BJ (cell line): Measurements from ENCODE around the gene STX12. TPM values are rescaled to one million over a fixed set of nuclear protein-coding genes. Genes with fewer than 3 reads are reported as not detected.

Source experiments
- CTCF ChIA-PET: fragments of 350-600 bp; formaldehyde crosslinking; extraction: SDS; loops from one replicate; lab custom pipeline; 2021; ENCODE audit warnings: antibody characterized with exemption, inconsistent platforms; lab: Yijun Ruan, JAX
- POLR2A ChIA-PET: fragments of 300-600 bp; sonication (Branson Sonifier 250); formaldehyde crosslinking; extraction: SDS; loops from one replicate; lab custom pipeline; 2021; ENCODE audit warnings: antibody characterized with exemption; lab: Charles Lee
- DNase-seq: peaks from one replicate; pipeline ENCODE4 v3.0.0-alpha.2; 2011; ENCODE audit warnings: low read depth
- H3K27me3 ChIP-seq: 2 replicates; pipeline ENCODE4 v1.6.0; 2011; ENCODE audit warnings: low read length; ENCODE audit not compliant: control insufficient read depth, insufficient read depth
- H3K36me3 ChIP-seq: 2 replicates; pipeline ENCODE4 v1.5.1; 2011; ENCODE audit warnings: low read length; ENCODE audit not compliant: control insufficient read depth, insufficient read depth
- H3K4me3 ChIP-seq: 2 replicates; pipeline ENCODE4 v1.5.1; 2011; ENCODE audit warnings: low read depth, mild to moderate bottlenecking, control low read depth, low read length
- polyA plus RNA-seq: library from polyadenylated mRNA; depleted of rRNA; stranded (reverse); fragments of >200 nt; gene quantifications from 2 replicates; pipeline ENCODE4 v1.2.3, GENCODE V29; 2011
- TF ChIP-seq, protein P1 (sequence below): IDR thresholded peaks from 2 replicates; pipeline ENCODE4 v1.5.1; 2011; ENCODE audit warnings: low read depth, mild to moderate bottlenecking, control low read depth, inconsistent platforms, low read length, moderate library complexity; ENCODE audit not compliant: insufficient read depth

STX12 gene
- polyA plus RNA-seq, 1 experiment: 31.2 TPM

DNA sequence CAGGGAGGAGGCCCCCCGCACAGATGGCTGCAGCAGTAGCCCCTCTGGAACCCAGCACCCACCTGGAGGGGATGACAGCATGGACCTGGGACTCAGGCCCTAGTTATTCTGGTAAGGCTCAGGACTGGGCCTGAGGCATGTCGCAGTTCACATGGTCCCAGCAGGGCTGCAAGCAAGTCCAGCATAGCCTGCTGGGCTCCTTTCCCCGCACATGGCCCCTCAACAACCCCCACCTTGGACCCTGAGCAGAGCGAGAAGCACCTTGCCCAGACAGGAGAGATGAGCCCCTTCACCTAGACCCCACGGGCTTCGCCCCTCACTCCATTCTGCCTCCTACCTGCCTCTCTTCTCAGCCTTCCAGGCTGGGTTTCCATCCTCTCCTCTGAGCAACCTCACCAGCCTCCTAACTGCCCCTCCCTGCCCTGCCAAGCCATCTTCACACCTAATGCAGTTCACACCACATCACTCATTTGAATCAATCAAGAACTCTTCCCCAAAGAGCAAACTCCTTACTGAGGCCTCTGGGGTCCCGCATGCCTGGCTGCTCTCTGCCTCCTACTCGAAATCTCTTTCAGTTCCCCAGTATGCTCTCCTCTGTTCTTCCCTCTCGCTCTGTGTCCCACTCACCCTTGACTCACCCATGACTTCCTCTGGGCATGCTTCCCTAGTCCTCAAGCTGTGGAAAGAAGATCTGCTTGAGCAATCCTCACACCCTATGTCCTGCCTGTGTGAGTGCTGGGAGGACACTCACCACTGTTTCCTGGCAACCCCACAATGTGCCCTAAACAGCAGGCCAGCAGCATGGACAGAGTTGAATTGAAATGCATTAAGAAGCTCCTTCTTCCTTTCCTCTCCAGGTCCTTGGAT is 89.9 kb downstream of the STX12 start:
- no peaks in the 10 kb centered on the region for H3K36me3 ChIP-seq
- TF ChIP-seq, protein P1, sequence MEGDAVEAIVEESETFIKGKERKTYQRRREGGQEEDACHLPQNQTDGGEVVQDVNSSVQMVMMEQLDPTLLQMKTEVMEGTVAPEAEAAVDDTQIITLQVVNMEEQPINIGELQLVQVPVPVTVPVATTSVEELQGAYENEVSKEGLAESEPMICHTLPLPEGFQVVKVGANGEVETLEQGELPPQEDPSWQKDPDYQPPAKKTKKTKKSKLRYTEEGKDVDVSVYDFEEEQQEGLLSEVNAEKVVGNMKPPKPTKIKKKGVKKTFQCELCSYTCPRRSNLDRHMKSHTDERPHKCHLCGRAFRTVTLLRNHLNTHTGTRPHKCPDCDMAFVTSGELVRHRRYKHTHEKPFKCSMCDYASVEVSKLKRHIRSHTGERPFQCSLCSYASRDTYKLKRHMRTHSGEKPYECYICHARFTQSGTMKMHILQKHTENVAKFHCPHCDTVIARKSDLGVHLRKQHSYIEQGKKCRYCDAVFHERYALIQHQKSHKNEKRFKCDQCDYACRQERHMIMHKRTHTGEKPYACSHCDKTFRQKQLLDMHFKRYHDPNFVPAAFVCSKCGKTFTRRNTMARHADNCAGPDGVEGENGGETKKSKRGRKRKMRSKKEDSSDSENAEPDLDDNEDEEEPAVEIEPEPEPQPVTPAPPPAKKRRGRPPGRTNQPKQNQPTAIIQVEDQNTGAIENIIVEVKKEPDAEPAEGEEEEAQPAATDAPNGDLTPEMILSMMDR: no peak
- H3K4me3 ChIP-seq: no peak overlapping the region
- no peaks in the 10 kb centered on the region for H3K27me3 ChIP-seq
- ChIA-PET POLR2A (no interaction called here), CTCF (interaction anchor here (1.0 to 1.2 kb wide), 2 partner anchors 109 to 225 kb away, joined by 3 read pairs; no protein-coding TSS in a partner anchor)
- DNase-seq: peak; percentile 97

GRCh38 chr1:27863538-27863915 is 90.5 kb downstream of the STX12 start:
- Histone ChIP-seq H3K4me3 (no peak overlapping the region), H3K36me3 (no peaks in the 10 kb centered on the region), H3K27me3 (no peaks in the 10 kb centered on the region)
- ChIA-PET POLR2A (interaction anchor here (0.7 kb wide), 1 partner anchor 105 kb away, joined by 10 read pairs; no protein-coding TSS in a partner anchor), CTCF (interaction anchor here (1.0 to 1.2 kb wide), 2 partner anchors 108 to 224 kb away, joined by 3 read pairs; no protein-coding TSS in a partner anchor)
- no peak for DNase-seq
- TF ChIP-seq, protein P1: no peak

DNA sequence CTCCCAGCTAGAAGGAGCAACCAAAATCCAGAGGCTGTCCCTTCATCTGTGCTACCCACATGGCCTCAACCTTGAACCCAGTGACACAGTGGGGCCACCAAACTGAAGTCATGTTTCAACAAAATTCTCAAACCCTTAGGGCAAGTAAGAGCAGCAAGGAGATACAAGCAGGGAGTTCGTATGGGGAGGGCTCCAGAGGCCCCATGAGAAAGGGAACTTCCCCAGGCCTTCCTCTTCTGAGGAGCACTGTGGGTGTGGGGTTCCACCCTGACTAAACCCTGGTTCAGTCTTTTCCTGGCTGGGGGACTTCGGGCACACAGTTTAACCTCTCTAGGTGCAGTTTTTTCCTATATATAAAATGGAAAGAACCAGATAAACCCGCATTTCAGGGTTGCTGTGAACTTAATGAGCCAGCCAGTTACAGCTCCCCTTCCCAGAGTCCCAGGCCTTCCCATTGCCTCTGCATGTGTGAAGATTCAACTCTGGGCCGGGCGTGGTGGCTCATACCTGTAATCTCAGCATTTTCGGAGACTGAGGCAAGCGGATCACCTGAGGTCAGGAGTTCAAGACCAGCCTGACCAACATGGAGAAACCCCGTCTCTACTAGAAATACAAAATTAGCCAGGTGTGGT is 91.4 kb downstream of the STX12 start:
- no peaks in the 10 kb centered on the region for H3K27me3 ChIP-seq
- ChIA-PET POLR2A (interaction anchor here (0.7 kb wide), 1 partner anchor 104 kb away, joined by 10 read pairs; no protein-coding TSS in a partner anchor), CTCF (no interaction called here)
- DNase-seq: no peak
- no peak overlapping the region for H3K4me3 ChIP-seq
- TF ChIP-seq, protein P1: no peak
- no peaks in the 10 kb centered on the region for H3K36me3 ChIP-seq

GRCh38 chr1:27865821-27866220 is 92.8 kb downstream of the STX12 start:
- TF ChIP-seq, protein P1: no peak
- no peak overlapping the region for H3K4me3 ChIP-seq
- CTCF ChIA-PET: interaction anchor here (1.0 to 1.2 kb wide), 2 partner anchors 32 to 114 kb away, joined by 3 read pairs; no protein-coding TSS in a partner anchor
- no peaks in the 10 kb centered on the region for H3K27me3 ChIP-seq
- POLR2A ChIA-PET: no interaction called here
- H3K36me3 ChIP-seq: no peaks in the 10 kb centered on the region
- no peak for DNase-seq

DNA sequence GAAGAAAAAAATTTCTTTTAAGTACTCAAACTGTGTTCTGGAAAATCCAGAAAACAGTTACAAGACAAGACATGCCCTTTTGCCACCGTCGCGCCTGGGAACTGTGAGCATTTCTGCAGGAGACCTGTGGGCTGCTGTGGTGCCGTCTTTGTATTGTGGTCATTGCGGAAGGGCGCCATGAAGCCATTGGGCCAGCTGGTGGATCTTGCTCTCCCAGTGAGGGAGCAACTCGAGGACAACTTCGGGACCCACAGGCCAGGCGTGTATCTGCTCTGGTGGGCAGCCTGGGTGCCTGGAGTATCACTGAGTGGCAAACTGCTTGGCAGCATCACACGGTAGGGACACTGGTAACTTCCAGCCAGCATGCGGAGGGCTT is 95.5 kb downstream of the STX12 start:
- H3K36me3 ChIP-seq: no peaks in the 10 kb centered on the region
- H3K27me3 ChIP-seq: no peaks in the 10 kb centered on the region
- TF ChIP-seq, protein P1: no peak
- no peak for DNase-seq
- CTCF ChIA-PET: no interaction called here
- POLR2A ChIA-PET: no interaction called here
- H3K4me3 ChIP-seq: no peak overlapping the region
